Suppressor macrophage treated with lipopolysaccharide for 4 hours (primary cell): ENCODE results near the gene EIF2AK2.

Experiments
- DNase-seq: peaks from one replicate; pipeline ENCODE4 v3.0.0-alpha.2; 2020

EIF2AK2 gene

GRCh38 chr2:37098416-37099118 lies 58.2 kb downstream of the EIF2AK2 start:
- DNase-seq, result no peak

- DNase-seq, result no peak
Observed at GRCh38 chr2:37096568-37096967, 60.2 kb downstream of the EIF2AK2 start.

GRCh38 chr2:37091873-37092272 lies 64.9 kb downstream of the EIF2AK2 start:
- no peak for DNase-seq

- peak; percentile 34 for DNase-seq
Observed at GRCh38 chr2:37090019-37090477, 66.7 kb downstream of the EIF2AK2 start.

- DNase-seq, result peak; percentile 48
Observed at GRCh38 chr2:37085731-37086147, 71.0 kb downstream of the EIF2AK2 start.

- no peak for DNase-seq
Observed at GRCh38 chr2:37084797-37085196, 72.0 kb downstream of the EIF2AK2 start.

- peak; percentile 98 for DNase-seq
Observed at GRCh38 chr2:37083873-37084794, 72.6 kb downstream of the EIF2AK2 start, which contains the start of the genes GPATCH11 and HEATR5B. GPATCH11 (plus strand) TSS chr2:37084518; CDS start chr2:37088382, 3,864 bp downstream. HEATR5B (minus strand) TSS chr2:37084372; CDS start chr2:37083414, 958 bp downstream.

GRCh38 chr2:37080689-37081088 lies 76.1 kb downstream of the EIF2AK2 start:
- peak; percentile 28 for DNase-seq

- DNase-seq, result peak; percentile 60
Observed at GRCh38 chr2:37080266-37080665, 76.5 kb downstream of the EIF2AK2 start.

- no peak for DNase-seq
Observed at GRCh38 chr2:37070931-37071330, 85.8 kb downstream of the EIF2AK2 start.

- no peak for DNase-seq
Observed at GRCh38 chr2:37068686-37069085, 88.1 kb downstream of the EIF2AK2 start.

- no peak for DNase-seq
Observed at GRCh38 chr2:37061776-37062175, 95.0 kb downstream of the EIF2AK2 start.

GRCh38 chr2:37061013-37061711 lies 95.6 kb downstream of the EIF2AK2 start:
- DNase-seq, result no peak

- DNase-seq, result no peak
Observed at GRCh38 chr2:37060446-37060845, 96.3 kb downstream of the EIF2AK2 start.

- DNase-seq, result no peak
Observed at GRCh38 chr2:37059841-37060240, 96.9 kb downstream of the EIF2AK2 start.

GRCh38 chr2:37052600-37053332 lies 104.0 kb downstream of the EIF2AK2 start:
- DNase-seq, result no peak
